Astrocyte (in vitro differentiated cells and primary cell): ENCODE data around the gene RPL10.

Source experiments
- CTCF ChIP-seq: IDR thresholded peaks from 2 replicates; pipeline ENCODE4 v1.5.1; 2011; ENCODE audit warnings: low read depth, mild to moderate bottlenecking, inconsistent platforms, low read length, moderate library complexity; ENCODE audit not compliant: insufficient read depth
- EZH2 ChIP-seq: IDR thresholded peaks from 2 replicates; pipeline ENCODE4 v1.6.1; 2012; ENCODE audit warnings: mild to moderate bottlenecking, low read length, inconsistent platforms; ENCODE audit not compliant: insufficient read depth

DNA sequence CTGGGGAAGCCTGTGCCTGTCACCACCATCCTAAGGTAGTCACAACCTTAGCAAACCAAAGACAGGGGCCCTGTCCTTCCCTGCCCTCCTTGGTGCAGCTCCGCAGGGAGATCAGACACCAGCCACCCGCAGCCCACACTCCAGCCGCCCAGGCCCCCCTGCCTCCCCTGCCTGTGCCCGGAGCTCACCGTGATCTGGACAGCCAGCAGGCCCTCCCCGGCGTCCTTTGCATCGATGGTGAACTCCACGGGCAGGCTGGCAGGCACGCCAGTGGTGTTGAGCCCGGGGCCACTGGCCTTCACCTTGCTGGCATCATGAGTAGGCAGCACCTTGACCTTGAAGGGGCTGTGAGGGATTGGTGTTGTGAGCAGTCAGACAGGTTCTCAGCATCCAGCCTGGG lies 40.2 kb upstream of the RPL10 start:
- TF ChIP-seq CTCF (no peak), EZH2 (no peak)
